Measurements from ENCODE around the gene C19orf18. TPM values are rescaled to one million over a fixed set of nuclear protein-coding genes. Genes with fewer than 3 reads are reported as not detected.

The C19orf18 gene
- total RNA-seq, 1 donor from 2014 or later: 1.0 TPM

DNA sequence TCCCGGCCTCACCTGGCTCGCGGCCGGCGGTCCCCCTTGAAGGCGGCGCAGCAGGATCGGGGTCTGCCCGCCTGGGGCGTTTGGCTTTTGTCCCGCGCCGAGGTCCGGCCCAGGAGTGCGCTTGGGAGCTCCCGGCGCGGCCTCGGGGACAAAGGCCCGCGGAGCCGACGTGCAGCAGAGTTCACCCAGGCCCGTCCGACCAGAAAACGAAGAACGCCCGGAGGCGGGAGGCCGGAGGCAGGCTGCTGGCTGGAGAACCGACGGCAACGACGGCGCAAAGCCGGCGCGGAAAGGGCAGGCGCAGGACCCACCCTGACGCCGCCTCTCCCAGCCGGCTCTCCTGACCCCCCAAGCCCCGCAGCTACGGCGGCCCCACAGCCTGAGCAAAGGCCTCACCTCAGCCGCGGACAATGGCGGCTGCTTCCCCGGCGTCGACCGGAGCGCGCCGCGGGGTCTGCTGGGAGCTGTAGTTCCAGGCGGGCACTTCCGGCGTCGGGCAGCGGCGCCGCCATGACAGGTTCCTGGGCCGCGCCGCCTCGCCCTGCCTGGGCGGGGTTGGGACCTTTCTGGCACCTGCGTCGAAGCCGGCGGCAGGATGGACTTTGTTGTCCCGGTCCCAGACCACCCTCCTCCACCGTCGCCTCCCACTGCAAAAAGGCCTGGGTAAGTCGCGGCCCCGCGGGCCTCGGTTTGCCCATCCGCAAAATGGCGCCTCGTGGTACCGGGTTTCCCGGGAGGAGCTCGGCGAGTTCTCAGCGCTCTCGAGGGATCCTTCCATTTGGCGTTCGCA is 28.2 kb upstream of the C19orf18 start, which contains the start of gene ZNF606:
TSS of gene ZNF606 (minus strand) at position 437 of the 790 bp plus-strand sequence. CDS start 1,501 bp downstream, outside the sequence.
- H3K27me3 ChIP-seq (ENCODE audit: low read depth): no peaks in the 10 kb centered on the region
- DNase-seq (peak; percentile 93), ATAC-seq (peak; percentile 99 to 100)
- intact Hi-C loops (cut with DNase I): no loop called here
- H3K27ac ChIP-seq: peak within 1 kb of the TSS; percentile 95
- H3K36me3 ChIP-seq: peaks cover 42% of the 10 kb centered on the region
- peaks cover 19% of the 10 kb centered on the region for H3K4me1 ChIP-seq
- peak within 1 kb of the TSS; percentile 84 for H3K4me3 ChIP-seq
- TF ChIP-seq, protein P1, sequence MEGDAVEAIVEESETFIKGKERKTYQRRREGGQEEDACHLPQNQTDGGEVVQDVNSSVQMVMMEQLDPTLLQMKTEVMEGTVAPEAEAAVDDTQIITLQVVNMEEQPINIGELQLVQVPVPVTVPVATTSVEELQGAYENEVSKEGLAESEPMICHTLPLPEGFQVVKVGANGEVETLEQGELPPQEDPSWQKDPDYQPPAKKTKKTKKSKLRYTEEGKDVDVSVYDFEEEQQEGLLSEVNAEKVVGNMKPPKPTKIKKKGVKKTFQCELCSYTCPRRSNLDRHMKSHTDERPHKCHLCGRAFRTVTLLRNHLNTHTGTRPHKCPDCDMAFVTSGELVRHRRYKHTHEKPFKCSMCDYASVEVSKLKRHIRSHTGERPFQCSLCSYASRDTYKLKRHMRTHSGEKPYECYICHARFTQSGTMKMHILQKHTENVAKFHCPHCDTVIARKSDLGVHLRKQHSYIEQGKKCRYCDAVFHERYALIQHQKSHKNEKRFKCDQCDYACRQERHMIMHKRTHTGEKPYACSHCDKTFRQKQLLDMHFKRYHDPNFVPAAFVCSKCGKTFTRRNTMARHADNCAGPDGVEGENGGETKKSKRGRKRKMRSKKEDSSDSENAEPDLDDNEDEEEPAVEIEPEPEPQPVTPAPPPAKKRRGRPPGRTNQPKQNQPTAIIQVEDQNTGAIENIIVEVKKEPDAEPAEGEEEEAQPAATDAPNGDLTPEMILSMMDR (IDR thresholded peaks at IDR 0.05): no peak
- H3K9me3 ChIP-seq: peaks cover 71% of the 10 kb centered on the region

DNA sequence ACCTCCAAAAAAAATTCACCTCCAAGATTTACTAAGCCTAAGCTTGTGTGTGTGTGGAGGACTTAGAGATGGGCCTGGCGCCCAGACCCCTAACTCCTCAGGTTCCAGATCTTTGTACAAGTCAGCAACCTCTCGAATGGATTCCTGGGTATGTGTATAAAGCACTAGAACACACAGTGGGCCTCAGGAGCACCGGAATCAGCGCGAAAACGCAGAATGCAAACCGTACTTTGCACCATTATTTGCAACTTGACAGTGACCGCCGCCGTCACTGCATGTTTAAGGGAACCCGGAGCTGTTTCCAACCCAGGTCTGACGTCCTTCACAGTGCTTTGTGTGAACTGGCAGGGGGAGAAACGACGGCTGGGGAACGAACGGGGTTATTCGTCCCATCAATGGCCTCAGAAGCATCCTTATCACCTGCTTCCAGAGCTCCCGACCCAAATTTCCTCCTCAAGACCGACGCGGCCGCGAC is 27.6 kb upstream of the C19orf18 start:
- peaks cover 44% of the 10 kb centered on the region for H3K36me3 ChIP-seq
- intact Hi-C loops (cut with DNase I): no loop called here
- ATAC-seq (peak in 1 of 2 donors; percentile 30), DNase-seq (no peak)
- H3K27me3 ChIP-seq (ENCODE audit: low read depth): no peaks in the 10 kb centered on the region
- TF ChIP-seq, protein P1 (IDR thresholded peaks at IDR 0.05): no peak
- H3K4me3 ChIP-seq: peak overlapping the region; percentile 84
- peaks cover 19% of the 10 kb centered on the region for H3K4me1 ChIP-seq
- H3K27ac ChIP-seq: peak overlapping the region; percentile 95
- H3K9me3 ChIP-seq: peaks cover 71% of the 10 kb centered on the region

DNA sequence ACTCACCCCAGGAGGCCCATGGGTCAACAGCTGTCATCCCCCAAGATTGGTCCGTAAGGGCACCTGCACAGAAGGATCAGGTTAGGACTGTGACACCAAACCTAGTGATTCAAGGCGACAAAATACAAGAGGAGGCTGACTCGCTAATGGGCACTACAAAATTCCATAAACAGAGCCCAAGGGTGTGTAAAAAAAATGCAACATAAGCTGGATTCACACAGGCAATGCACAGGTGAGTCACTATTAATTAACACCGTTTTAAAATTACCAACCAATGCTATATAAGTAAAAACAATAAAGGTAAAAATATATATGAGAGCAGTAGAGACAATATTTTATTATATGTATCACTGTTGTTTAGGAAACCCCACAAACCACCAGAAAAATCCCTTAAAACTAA is 26.3 kb upstream of the C19orf18 start:
- DNase-seq (no peak), ATAC-seq (no peak)
- Histone ChIP-seq H3K9me3 (peaks cover 70% of the 10 kb centered on the region), H3K4me3 (no peak overlapping the region), H3K4me1 (peaks cover 19% of the 10 kb centered on the region), H3K36me3 (peaks cover 36% of the 10 kb centered on the region), H3K27ac (no peak overlapping the region), H3K27me3 (ENCODE audit: low read depth) (no peaks in the 10 kb centered on the region)
- intact Hi-C loops (cut with DNase I): no loop called here
- TF ChIP-seq, protein P1 (IDR thresholded peaks at IDR 0.05): no peak

DNA sequence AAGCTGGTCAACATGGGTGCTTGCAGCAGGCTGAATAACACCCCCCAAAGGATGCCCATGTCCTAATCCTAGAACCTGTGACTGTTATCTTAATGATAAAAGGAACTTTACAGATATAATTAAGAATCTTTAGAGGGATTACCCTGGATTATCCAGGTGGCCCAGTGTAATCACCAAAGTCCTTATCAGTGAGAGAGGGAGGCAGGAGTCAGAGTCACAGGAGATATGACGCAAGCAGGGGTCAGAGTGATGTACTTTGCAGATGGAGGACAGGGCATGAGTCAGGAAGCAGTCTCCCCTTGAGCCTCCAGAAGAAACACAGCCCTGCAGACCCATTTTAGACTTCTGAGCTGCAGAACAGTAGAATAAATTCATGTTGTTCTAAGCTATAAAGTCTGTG is 18.5 kb upstream of the C19orf18 start:
- Histone ChIP-seq H3K27ac (no peak overlapping the region), H3K36me3 (peaks cover 22% of the 10 kb centered on the region), H3K9me3 (peaks cover 97% of the 10 kb centered on the region), H3K27me3 (ENCODE audit: low read depth) (no peaks in the 10 kb centered on the region), H3K4me3 (no peak overlapping the region), H3K4me1 (no peaks in the 10 kb centered on the region)
- DNase-seq: no peak
- intact Hi-C loops (cut with DNase I): no loop called here
- no peak for ATAC-seq
- TF ChIP-seq, protein P1 (IDR thresholded peaks at IDR 0.05): no peak

DNA sequence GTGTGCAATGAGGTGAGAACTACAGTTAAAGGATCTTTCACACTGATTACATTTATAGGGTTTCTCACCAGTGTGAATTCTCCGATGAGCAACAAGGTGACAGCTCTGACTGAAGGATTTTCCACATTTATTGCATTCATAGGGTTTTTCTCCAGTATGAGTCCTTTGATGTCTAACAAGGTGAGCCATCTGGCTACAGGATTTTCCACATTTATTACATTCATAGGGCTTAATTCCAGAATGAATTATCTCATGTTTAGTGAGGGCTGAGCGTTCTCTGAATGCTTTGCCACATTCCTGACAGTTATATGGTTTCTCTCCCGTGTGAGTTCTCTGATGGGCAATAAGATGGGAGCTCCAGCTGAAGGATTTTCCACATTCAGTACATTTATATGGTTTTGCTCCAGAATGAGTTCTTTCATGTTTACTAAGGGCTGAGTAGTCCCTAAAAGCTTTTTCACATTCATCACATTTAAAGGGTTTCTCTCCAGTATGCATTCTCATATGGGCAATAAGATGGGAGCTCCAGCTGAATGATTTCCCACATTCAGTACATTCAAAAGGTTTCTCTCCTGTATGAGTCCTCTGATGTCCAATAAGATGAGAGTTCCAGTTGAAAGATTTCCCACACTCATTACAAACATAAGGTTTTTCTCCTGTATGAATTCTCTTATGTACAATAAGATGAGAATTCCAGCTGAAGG is 4.4 kb upstream of the C19orf18 start:
- Histone ChIP-seq H3K9me3 (peaks cover 100% of the 10 kb centered on the region), H3K27ac (no peak overlapping the region), H3K27me3 (ENCODE audit: low read depth) (no peaks in the 10 kb centered on the region), H3K4me3 (no peak overlapping the region), H3K36me3 (peaks cover 47% of the 10 kb centered on the region), H3K4me1 (no peaks in the 10 kb centered on the region)
- DNase-seq: no peak
- ATAC-seq: no peak
- intact Hi-C loops (cut with DNase I): no loop called here
- TF ChIP-seq, protein P1 (IDR thresholded peaks at IDR 0.05): no peak
